LNCAP (cell line): ENCODE data around the gene NSUN6.
A peak's percentile ranks its signal among the peaks of the same experiment; 100 is the strongest.

Source experiments
- TF ChIP-seq, protein P1 (sequence below): fragments of 450-650 bp; IDR thresholded peaks from 2 replicates; pipeline ENCODE4 v1.5.1; 2017; ENCODE audit warnings: mild to moderate bottlenecking

NSUN6 gene

DNA sequence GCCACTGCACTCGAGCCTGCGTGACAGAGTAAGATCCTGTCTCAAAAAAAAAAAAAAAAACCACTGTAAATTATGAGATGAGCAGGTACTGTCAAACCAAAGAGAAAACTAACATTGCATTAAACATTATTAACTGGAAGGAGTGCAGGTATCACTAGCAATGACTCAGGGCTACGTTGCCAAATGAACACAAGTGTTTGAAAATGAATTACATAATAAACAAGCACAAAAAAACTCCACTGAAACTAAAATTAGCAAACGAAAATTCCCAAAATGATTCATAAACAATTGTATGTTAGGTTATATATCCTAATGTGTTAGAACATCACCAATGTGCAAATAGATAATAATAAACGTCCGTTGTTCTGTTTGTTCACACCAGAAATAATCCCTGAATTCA, 42.8 kb downstream of the NSUN6 start:
- TF ChIP-seq, protein P1, sequence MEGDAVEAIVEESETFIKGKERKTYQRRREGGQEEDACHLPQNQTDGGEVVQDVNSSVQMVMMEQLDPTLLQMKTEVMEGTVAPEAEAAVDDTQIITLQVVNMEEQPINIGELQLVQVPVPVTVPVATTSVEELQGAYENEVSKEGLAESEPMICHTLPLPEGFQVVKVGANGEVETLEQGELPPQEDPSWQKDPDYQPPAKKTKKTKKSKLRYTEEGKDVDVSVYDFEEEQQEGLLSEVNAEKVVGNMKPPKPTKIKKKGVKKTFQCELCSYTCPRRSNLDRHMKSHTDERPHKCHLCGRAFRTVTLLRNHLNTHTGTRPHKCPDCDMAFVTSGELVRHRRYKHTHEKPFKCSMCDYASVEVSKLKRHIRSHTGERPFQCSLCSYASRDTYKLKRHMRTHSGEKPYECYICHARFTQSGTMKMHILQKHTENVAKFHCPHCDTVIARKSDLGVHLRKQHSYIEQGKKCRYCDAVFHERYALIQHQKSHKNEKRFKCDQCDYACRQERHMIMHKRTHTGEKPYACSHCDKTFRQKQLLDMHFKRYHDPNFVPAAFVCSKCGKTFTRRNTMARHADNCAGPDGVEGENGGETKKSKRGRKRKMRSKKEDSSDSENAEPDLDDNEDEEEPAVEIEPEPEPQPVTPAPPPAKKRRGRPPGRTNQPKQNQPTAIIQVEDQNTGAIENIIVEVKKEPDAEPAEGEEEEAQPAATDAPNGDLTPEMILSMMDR, result no peak

DNA sequence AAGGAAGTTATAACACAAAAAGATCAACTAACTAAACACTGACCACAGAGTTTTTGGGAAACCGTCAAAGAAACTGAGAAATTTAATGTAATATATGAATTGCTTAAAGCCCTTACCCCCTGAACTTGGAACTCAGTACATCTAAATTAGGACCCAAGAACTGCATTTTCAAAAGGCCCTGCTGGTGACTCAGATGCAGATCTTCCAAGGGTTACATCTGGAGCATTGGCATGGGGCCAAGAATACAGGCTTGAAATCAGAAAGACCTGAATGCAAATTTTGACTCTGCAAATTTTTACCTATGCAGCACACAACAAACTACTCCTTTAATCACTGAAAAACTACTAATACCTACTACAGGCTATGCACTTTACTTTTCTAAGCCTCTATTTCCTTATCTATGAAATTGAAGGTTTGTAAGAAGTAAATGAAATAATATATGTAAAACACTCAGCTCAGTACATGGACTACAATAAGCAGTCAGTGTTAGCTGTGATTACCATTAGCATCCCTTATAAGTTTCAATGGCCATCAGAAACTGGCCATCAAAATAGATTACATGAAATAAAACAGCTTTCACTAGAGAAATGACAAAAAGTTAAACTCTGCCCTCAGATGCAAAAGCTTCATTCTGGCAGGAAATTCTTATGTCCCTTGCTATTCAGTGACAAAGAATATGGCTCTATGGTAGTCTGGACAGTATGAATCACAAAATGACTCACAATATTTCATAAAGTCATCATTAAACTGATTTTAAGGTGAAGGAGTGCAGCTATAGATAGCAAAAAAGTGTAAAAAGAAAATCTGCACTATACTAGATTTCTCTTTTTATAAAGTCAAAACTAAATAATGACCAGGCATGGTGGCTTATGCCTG, 43.6 kb downstream of the NSUN6 start:
- TF ChIP-seq, protein P1, result no peak

DNA sequence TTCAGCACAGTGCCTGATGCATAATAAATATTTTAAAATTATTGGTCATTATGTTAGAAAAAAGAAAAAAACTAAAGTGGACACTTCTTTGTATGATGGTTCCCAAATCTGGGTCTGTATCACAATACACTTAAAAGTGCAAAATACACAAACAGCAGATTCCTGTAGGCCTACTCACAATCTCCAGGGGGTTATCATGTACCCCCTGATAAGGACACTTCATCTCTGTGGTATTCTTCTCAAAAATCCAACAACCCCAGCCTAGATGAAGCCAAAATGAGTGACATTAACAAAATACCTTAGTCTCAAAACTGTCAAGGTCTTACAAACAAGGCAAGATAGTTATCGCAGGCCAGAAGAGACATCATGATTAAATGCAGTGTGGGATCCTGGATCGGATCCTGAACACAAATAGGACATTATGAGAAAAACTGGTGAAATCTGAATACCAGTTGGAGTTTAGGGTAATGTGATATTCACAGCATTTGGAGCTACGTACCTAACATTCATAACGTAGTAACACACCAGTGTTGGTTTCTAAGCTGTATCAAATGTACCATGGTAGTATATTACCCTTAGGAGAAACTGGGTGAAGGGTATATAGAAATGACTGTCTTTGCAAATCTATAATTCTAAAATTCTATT, 45.2 kb downstream of the NSUN6 start:
- TF ChIP-seq, protein P1, result no peak

DNA sequence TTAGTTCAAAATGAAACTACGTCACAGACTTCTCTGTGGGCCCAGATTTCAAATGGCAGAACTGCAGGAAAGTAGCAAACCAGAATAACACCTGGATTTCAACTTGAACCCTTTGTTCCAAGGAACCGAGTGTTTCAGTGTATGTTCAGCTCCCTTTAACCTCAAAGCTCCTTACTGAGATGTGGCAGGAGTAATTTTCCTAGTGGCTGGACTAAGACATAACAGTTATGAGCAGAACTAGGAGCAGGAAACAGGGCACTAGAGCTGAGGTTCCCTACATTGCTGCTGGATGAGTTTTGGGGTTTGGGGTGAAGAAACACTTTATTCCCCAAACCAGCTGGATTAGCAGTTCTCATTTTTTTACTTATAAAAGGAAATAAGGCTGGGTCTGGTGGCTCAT, 50.1 kb downstream of the NSUN6 start:
- TF ChIP-seq, protein P1, result no peak

DNA sequence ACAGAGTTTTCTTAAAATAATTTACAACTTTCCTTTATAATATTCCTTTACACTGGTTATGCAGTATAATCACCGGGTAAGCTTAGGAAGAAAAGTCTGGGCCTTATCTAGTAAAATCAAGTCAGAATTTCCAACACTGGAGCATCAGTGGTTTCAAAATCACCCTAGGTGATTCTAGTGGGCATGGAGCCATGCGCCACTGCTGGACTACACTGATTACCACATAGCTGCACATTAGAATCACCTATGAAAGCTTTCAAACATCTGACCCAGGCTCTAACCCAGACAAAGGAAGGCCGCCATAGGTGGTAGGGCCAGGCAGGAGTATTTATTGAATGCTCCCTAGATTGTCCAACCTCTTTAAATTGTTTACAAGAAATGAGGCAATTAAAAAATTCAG, 52.0 kb downstream of the NSUN6 start:
- TF ChIP-seq, protein P1, result no peak

DNA sequence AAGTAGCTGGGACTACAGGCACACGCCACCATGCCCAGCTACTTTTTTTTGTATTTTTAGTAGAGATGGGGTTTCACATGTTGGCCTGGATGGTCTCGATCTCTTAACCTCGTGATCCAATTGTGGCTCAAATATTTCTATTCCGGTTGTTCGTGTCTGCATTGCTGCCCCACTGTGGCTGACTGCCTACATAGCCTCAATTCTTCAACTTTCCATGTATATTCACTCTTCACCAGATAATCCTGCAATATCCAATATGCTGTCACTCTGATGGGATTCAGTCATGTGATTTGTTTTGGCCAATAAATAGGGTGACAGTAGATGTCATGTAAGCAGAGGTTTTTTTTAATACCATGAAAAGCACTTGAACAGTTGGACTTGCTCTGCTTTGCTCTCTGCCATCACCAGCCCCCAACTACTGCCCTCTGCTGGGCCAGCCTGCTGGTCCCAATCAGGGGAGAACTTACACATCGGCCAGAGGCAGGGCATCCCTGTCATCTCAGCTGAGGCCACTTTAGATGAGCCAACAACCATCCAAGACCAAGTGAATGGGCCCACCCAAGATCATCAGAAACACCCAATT, 56.7 kb downstream of the NSUN6 start:
- TF ChIP-seq, protein P1, result peak; percentile 43

DNA sequence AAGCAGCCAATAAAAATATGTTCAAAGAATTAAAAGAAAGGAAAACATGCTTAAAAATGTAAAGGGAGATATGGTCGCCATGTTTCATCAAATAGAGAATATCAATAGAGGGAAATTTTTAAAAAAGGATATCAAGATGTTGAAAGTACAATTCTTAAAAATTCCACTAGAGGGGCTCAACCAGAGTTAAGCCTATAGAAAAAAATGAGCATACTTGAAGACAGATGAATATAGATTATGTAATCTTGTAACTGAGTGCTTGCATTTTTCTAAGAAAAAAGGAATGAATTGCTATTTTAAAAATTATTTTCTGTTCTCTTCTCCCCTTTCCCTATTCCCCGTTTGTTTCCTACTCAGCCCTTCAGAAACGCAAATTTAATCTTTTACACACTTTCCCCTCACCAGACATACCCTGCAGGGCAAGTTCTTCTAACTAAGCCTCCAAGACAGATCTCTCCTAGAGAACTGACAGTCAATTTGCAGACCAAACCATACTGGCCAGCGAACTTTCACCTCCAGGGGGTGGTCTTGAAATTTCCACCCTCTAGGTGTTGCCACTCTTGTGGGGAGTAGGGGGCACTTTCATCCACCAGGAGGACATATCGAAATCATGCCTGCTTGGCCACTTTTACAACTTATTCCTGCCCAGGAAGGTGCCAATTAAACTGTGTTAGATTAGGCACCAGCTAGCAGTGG, 67.7 kb downstream of the NSUN6 start:
- TF ChIP-seq, protein P1, result no peak; the same call in 1 of the 2 replicates
